Fibroblast of mammary gland (primary cell): ENCODE results near the gene CCDC134.

Source experiments
- DNase-seq: peaks from one replicate; pipeline ENCODE4 v3.0.0-alpha.2; 2010; ENCODE audit warnings: low read depth
- H3K4me3 ChIP-seq: 2 replicates; pipeline ENCODE4 v1.5.1; 2011; ENCODE audit warnings: low read depth, mild to moderate bottlenecking, low read length, moderate library complexity; ENCODE audit not compliant: control insufficient read depth
- CTCF ChIP-seq: conservative IDR thresholded peaks from 2 replicates; pipeline ENCODE4 v1.5.1; 2011; ENCODE audit warnings: low read depth, low read length, inconsistent platforms; ENCODE audit not compliant: control insufficient read depth, insufficient read depth

The CCDC134 gene

DNA sequence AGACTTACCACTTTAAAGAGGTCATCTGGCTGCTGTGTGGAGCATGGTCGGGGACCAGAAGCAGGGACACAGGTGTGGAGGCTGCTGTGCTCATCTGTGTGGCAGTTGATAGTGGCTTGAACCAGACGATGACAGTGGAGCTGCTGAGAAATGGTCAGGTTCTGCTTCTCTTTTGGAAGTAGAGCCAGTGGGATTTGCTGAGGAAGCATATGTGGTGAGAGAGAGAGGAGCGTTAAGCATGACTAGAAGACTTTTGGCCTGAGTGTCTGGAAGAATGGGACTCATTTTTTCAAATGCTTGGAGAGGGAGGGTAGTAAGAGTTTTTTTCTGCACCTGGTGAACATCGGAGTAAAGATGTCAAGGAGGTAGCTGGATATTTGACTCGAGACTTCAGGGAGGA, 20.0 kb downstream of the CCDC134 start:
- H3K4me3 ChIP-seq = no peak overlapping the region
- no peak for DNase-seq
- no peak for TF ChIP-seq CTCF

DNA sequence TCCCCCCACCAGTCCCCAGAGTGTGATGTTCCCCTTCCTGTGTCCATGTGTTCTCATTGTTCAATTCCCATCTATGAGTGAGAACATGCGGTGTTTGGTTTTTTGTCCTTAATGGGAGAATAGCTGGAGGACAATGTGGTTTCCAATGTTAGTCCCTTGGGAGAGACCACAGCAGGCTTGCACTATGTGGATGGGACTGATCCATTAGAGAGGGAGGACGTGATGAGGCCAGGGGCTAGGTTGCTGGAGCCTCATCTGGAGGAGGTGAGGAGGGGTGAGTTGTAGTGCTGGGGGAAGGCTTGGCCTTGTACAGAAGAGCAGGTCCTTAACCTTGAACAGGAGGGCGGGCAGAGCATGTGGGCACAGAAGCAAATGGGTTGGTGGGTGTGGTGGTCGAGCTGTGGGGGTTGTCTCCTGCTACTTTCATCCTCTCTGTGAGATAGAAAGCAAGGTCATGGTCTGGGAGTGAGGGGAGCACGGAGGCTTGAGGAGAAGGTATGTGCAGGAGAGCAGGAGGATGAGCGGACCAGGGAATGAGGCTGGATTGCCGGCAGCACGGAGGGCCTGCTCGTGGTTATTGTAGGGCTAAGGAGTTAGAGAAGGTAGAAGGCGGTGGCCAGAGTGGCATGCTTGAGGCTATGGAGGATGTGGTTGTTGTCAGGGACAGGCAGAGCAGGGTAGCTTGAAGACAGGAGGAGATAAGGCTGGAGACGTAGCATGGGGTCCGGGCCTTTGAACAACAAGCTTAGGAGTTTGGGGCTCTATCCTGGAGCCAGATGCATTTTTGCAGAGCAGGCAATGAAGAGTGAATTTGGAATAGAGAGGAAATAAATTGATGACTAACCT, 21.2 kb downstream of the CCDC134 start:
- TF ChIP-seq CTCF = no peak
- DNase-seq = no peak
- H3K4me3 ChIP-seq = no peak overlapping the region

DNA sequence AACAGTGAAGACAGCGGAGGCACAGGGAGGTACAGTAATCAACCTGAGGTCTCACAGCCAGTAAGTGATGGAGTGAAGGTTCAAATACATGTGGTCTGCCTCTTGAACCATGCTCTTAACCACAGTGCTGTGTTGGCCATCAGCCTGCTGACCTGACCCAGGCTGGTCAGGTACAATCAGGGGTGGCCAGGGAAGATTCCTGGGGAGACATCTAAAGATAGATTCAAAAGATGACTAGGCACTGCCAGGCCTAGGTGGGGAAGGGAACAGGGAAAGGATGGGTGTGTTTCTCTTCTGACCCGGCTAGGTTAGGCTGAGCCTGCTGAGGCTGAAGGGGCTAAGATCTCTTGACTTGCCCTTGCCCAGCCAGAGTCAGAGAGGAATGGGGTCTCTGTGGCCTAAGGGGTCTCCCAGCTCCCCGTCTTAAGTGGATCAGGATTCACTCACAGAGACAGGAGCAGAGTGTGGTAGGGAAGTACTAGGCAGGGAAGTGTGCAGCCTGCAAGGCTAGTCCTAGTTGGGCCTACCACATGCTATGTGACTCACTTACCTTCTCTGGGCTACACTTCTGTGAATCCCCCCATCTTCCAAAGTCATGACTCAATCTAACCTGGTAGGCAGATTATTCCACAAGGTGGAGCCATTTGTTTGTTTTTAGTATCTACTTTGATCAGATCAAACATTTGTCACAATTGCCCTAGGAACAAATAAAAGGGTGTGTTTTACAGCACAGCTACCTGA, 22.0 kb downstream of the CCDC134 start:
- no peak overlapping the region for H3K4me3 ChIP-seq
- peak; percentile 51 for TF ChIP-seq CTCF
- peak; percentile 85 for DNase-seq

- TF ChIP-seq CTCF = no peak
- DNase-seq = no peak
- H3K4me3 ChIP-seq = no peak overlapping the region
Observed at GRCh38 chr22:41823797-41824196, 23.3 kb downstream of the CCDC134 start.

DNA sequence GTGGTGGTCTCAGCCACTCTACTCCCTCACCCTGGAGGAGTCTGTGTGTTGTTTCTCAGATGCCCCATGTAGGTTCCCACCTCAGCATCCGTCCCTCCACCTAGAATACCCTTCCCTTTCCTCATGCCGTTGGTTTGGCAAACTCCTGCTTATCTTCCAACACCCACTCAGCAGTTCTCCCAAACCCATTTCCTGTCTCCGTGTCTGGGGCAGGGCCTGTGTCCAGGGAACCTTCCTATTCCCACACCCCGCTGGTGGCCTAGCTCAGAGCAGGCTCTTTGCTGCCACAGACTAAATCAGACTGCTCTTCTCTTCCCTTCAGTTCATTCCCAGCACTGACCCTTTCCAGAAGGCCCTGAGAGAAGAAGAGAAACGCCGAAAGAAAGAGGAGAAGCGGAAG, 24.9 kb downstream of the CCDC134 start:
- DNase-seq = peak; percentile 42
- TF ChIP-seq CTCF = no peak
- H3K4me3 ChIP-seq = no peak overlapping the region

GRCh38 chr22:41826021-41826420, 25.5 kb downstream of the CCDC134 start:
- no peak for TF ChIP-seq CTCF
- DNase-seq = no peak
- no peak overlapping the region for H3K4me3 ChIP-seq
